ENCODE measurements around the gene ARHGEF17.

GRCh38 chr11:73312036-73312435, 4.0 kb downstream of the ARHGEF17 start:
- TF ChIP-seq, protein P1, sequence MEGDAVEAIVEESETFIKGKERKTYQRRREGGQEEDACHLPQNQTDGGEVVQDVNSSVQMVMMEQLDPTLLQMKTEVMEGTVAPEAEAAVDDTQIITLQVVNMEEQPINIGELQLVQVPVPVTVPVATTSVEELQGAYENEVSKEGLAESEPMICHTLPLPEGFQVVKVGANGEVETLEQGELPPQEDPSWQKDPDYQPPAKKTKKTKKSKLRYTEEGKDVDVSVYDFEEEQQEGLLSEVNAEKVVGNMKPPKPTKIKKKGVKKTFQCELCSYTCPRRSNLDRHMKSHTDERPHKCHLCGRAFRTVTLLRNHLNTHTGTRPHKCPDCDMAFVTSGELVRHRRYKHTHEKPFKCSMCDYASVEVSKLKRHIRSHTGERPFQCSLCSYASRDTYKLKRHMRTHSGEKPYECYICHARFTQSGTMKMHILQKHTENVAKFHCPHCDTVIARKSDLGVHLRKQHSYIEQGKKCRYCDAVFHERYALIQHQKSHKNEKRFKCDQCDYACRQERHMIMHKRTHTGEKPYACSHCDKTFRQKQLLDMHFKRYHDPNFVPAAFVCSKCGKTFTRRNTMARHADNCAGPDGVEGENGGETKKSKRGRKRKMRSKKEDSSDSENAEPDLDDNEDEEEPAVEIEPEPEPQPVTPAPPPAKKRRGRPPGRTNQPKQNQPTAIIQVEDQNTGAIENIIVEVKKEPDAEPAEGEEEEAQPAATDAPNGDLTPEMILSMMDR (conservative IDR thresholded peaks at IDR 0.05; ENCODE audit: low read depth, low read length) = no peak
- no peak for TF ChIP-seq EZH2 (IDR thresholded peaks at IDR 0.05; ENCODE audit: borderline replicate concordance, low read depth, low read length, poor library complexity, severe bottlenecking)

All from A673 (cell line).